Mucosa of gallbladder (tissue), 1 donor: Measurements from ENCODE around the gene SERPINE1. TPM values are rescaled to one million over a fixed set of nuclear protein-coding genes. Genes with fewer than 3 reads are reported as not detected.
A peak's percentile ranks its signal among the peaks of the same experiment; 100 is the strongest.
"Not testable (repeated sequence)": the region's sequence is repeated elsewhere in the genome, so short reads cannot be mapped to it uniquely, and the experiment has no call there.

Source experiments
- DNase-seq: peaks from one replicate; pipeline ENCODE4 v3.0.0-alpha.2; 2020; ENCODE audit warnings: low spot score
- total RNA-seq: library from RNA; stranded (reverse); gene quantifications from one replicate; pipeline ENCODE4 v1.2.1, GENCODE V29; 2021
- donor health status: DM: no; HTN: no; CAD: no.

SERPINE1 gene
- 6.6 TPM for total RNA-seq

DNA sequence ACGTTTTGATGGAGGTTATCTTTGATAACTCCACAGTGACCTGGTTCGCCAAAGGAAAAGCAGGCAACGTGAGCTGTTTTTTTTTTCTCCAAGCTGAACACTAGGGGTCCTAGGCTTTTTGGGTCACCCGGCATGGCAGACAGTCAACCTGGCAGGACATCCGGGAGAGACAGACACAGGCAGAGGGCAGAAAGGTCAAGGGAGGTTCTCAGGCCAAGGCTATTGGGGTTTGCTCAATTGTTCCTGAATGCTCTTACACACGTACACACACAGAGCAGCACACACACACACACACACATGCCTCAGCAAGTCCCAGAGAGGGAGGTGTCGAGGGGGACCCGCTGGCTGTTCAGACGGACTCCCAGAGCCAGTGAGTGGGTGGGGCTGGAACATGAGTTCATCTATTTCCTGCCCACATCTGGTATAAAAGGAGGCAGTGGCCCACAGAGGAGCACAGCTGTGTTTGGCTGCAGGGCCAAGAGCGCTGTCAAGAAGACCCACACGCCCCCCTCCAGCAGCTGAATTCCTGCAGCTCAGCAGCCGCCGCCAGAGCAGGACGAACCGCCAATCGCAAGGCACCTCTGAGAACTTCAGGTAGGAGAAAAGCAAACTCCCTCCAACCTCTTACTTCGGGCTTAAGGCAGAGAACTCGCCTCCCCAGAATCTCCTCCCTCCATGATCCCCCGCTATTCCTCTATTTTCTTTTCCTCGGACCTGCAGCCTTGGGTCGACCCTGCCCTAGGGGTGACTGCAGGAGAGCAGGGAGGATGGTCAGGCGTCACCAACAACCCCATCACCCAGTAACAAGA is at the start of gene SERPINE1:
SERPINE1 (plus strand) TSS at position 454 of the 809 bp plus-strand sequence. CDS start 1,290 bp downstream, outside the sequence.
- peak; percentile 79 for DNase-seq

DNA sequence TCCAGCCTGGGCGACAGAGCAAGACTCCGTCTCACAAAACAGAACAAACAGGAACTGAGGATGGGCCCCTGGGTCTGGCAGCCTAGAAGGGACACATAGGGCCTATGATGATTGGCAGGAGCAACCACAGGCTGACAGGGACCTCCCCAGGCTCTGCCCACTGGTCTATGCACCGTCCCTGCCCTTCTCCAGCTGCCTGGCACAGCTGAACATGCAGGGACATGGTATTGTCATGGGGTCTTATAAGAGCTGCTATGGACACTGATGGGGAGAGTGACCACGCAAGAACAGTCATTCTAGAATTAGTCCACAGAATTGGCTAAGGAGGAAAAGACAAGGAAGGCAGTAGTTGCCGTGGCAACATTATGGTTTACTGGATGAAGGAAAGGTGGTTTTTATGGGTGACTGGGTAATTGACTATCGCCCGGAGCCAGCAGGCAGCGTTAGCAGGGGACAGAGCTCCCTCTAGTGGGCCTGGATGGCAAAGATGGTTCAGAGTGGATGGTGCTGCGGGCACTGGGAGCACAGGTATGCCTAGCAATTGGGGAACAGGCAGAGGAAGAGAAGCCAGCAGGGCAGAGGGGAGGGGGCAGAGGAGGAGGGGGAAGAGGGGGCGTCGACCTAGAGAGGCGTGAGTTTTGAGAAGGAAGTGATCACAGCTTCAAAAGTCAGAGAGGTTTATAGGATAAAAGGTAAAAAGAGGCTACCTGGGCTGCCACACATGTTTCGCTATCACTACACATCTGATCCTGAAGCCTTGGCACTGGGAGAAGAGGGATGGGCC is 49.4 kb upstream of the SERPINE1 start:
- DNase-seq = peak; percentile 82

DNA sequence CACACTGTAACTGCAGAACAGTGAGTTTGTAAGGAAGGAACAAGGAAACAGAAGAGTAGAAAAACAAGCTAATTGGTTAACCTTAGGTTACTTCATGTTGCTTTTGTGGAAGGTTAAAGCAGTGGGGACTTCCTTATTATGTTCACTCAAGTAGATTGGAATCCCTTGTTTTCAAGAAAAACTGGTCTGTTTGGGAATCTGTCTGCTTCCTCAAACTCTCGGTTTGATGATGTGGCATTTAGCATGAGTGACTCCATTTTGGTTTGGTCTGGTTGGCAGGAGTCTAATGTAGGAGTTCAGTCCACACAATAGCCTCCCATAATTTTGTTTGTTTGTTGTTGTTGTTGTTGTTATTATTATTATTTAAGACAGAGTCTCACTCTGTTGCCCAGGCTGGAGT is 45.5 kb upstream of the SERPINE1 start:
- no peak for DNase-seq

DNA sequence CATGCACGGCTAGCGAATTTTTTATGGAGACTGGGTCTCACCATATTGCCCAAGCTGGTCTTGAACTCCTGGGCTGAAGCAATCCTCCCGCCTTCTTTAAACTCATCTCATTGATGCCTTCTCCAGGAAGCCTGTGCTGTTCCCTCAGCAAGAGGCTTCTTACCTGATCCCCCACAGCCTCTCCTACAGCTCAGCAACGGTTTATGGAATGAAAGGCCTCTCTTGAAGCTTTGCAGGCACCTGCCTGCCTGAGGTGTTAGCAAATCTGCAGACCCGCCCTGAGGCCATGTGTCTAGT is 42.1 kb upstream of the SERPINE1 start:
- DNase-seq = no peak

DNA sequence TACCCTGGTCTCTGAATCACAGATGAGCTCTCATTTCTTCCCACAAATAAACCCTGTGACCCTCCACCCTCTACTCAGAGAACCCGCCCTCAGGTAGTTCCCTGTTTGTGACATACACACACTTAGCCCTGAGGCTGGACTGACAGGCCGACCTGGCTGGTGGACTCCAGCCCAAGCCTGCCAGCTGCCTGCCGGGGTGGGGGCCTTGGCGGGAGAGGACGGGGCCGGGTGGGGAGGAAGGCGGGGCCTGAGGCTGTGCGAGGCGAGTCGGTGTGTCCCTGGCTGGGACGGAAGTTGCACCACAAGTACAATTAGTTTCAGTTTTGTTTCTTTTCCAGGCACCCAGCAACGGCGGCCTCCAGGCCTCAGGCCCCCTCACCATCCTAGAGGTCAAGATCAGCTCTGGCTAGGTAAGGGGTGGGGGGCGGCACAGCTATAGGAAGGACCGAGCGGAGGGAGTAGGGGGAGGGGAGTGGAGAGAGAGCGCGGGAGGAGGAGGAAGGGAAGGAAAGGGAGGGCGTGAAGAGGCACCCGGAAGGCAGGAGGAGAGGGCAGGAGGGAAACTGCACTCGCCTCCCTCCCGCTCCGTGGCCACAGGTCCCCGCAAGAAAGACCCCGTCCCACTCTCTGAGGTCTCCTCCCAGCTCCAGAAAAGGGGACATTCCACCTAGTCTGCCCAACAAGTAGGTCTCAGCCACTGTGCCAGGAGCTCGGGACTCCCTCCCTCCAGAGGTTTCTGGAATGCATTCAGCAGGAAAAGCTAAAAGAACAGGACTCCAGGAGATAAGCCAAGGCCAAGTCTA is 41.5 kb upstream of the SERPINE1 start, which contains the start of gene TRIM56:
TRIM56 (plus strand) TSS at position 320 of the 803 bp plus-strand sequence. CDS start 1,832 bp downstream, outside the sequence.
- peak; percentile 88 for DNase-seq

DNA sequence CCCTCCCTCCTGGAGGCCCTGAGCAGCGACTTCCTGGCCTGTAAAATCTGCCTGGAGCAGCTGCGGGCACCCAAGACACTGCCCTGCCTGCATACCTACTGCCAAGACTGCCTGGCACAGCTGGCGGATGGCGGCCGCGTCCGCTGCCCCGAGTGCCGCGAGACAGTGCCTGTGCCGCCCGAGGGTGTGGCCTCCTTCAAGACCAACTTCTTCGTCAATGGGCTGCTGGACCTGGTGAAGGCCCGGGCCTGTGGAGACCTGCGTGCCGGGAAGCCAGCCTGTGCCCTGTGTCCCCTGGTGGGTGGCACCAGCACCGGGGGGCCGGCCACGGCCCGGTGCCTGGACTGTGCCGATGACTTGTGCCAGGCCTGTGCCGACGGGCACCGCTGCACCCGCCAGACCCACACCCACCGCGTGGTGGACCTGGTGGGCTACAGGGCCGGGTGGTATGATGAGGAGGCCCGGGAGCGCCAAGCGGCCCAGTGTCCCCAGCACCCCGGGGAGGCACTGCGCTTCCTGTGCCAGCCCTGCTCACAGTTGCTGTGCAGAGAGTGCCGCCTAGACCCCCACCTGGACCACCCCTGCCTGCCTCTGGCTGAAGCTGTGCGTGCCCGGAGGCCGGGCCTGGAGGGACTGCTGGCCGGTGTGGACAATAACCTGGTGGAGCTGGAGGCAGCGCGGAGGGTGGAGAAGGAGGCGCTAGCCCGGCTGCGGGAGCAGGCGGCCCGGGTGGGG is 39.4 kb upstream of the SERPINE1 start:
- no peak for DNase-seq

DNA sequence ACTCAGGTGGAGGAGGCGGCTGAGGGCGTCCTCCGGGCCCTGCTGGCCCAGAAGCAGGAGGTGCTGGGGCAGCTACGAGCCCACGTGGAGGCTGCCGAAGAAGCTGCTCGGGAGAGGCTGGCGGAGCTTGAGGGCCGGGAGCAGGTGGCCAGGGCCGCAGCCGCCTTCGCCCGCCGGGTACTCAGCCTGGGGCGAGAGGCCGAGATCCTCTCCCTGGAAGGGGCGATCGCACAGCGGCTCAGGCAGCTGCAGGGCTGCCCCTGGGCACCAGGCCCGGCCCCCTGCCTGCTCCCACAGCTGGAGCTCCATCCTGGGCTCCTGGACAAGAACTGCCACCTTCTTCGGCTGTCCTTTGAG is 38.9 kb upstream of the SERPINE1 start:
- no peak for DNase-seq

DNA sequence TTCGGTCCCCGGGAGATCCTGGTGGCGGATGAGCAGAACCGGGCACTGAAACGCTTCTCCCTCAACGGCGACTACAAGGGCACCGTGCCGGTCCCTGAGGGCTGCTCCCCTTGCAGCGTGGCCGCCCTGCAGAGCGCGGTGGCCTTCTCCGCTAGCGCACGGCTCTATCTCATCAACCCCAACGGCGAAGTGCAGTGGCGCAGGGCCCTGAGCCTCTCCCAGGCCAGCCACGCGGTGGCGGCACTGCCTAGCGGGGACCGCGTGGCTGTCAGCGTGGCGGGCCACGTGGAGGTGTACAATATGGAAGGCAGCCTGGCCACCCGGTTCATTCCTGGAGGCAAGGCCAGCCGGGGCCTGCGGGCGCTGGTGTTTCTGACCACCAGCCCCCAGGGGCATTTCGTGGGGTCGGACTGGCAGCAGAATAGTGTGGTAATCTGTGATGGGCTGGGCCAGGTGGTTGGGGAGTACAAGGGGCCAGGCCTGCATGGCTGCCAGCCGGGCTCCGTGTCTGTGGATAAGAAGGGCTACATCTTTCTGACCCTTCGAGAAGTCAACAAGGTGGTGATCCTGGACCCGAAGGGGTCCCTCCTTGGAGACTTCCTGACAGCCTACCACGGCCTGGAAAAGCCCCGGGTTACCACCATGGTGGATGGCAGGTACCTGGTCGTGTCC is 37.9 kb upstream of the SERPINE1 start:
- no peak for DNase-seq

DNA sequence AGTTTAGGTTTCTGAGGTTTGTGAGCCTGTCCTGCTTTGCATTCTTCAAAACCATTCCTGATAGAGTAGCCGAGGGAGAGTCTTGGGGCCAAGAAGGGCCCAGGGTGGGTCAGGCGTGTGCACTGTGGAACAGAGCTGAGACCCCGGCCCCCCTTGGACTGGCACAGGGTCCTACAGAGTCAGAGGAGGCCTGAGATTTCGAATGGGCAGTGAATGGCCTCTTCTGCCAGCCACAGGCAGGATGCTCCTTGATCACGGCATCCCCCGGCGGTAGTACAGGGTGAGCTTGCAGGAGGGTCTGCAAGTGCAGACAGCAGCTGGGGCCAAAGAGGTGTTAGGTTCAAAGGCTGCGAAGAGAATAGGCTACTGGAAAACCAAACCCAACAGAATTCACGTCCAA is 37.0 kb upstream of the SERPINE1 start:
- no peak for DNase-seq

DNA sequence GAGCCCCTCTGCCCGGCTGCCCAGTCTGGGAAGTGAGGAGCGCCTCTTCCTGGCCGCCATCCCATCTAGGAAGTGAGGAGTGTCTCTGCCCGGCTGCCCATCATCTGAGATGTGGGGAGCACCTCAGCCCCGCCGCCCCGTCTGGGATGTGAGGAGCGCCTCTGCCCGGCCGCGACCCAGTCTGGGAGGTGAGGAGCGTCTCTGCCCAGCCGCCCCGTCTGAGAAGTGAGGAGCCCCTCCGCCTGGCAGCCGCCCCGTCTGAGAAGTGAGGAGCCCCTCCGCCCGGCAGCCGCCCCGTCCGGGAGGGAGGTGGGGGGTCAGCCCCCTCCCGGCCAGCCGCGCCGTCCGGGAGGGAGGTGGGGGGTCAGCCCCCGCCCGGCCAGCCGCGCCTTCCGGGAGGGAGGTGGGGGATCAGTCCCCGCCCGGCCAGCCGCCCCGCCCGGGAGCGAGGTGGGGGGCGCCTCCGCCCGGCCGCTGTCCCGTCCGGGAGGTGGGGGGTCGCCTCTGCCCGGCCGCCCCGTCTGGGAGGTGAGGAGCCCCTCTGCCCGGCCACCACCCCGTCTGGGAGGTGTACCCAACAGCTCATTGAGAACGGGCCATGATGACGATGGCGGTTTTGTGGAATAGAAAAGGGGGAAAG is 34.5 kb upstream of the SERPINE1 start:
- not testable (repeated sequence) for DNase-seq

DNA sequence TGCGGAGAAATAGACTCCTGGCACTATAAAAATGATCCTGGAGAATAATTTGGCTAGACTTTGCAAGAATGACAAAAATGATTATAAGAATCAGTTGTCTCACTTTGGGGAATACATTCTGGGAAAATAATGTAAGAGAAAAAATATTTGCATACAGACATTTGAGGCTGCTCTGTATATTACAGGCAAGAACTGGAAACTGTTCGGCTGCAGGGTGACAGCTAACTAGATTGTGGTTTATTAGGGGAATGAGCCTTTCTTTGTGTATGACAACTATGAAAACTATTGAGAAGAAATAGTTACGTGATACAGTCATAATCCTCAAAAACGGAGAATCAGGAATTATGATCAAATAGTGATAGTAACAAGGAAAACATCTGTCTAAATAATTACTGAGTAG is 33.0 kb upstream of the SERPINE1 start:
- DNase-seq = no peak

DNA sequence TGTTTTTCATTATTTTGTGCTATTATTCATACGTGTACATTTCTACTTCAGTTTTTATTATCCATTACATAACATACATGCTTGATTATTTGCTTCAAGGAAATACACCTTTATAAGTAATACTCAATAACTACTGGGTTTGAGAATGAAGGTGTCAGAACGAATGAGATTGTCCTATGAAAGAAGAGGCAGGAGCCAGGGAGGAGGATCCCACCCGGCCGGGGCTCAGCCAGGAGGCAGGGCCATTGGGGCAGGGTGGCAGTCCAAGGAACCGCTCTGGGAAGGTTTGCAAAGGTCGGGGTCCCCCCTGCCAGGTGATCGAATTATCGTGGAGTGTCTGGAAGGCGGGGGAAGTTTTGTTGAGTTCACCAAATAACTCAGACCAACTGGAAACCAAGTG is 32.5 kb upstream of the SERPINE1 start:
- no peak for DNase-seq

DNA sequence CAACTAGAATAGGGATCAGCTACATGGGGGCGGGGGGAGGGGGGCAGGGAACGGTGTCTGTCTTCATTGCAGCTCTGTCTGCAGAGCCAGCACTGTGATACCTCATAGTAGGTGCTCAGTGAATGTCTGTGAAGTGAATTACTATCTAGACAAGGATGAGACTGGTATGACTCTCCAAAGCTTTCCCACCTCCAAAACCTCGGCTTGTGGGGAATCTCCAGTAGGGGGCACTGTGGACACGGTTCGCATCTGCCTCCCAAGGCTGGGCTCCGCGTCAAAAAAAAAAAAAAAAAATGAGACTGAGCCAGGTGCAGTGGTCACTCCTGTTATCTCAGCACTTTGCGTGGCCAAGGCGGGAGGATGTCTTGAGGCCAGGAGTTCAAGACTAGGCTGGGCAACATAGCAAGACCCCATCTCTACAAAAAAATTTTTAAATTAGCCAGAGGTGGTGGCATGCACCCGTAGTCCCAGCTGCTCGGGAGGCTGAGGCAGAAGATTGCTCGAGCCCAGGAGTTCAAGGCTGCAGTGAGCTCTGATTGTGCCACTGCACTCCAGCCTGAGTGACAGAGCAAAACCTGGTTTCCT is 32.0 kb upstream of the SERPINE1 start:
- peak; percentile 53 for DNase-seq

DNA sequence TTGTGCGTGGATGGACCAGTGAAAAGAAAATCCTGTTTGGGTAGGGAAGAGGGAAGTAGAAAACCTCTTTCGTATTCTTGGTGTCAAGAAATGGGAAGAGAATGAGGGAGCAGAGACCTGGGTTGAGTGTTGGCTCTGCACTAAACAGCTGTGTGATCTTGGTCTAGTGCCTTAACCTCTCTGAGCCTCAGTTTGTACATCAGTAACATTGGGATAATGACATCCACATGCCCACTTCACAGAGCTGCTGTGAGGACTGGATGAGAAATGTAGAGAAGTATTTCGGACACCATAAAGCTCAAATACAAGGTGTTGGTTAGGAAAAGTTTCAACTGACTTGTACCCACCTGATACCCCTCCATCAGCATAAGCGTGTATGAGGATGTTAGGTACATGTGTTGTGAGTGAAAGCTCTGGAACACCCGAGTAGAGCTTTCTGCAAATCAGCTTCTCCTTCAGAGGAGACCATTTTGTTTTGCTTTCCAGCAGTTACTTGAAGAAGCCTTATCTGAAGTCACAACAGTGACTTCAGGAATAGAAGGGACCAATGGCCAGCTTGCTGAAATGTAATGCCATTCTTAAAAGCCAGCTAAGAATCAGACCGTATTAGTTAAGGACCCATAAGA is 30.5 kb upstream of the SERPINE1 start:
- no peak for DNase-seq

DNA sequence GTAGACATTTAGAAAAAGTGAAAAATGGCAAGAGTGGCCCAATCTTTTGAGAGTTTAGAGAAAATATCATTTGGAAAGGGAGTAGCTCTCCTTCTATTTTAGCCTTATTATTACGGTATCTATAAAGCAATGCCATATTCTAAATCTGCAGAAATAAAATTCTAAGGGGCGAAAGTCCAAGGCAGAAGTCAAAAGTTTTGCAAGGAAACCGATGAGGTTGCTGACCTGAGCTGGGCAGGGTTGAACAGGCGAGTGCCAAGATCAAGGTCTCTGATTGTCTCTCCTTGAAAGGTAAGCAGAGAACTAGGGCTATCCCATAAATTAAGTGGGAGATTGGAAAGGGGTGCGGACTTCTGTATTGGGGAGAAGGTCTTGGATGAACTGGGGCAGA is 30.0 kb upstream of the SERPINE1 start:
- no peak for DNase-seq

DNA sequence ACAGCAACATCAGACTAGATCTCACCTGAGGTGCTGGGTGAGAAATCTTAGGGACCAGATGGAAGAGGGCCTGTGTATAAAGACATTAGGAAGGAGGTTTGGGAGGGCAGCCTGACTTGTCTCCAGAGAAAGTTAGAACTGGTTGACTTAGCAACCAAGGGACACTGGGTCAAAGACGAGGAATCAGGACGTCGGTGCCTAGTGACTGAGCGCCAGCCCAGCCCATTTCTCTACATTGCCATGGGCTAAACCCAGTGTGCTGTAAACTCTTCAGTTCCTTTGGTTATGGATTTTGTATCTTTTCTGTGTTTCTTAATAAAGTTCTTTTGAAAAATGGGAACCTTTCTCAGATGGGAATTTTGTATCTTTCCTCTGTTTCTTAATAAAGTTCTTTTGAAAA is 29.3 kb upstream of the SERPINE1 start:
- DNase-seq = no peak

DNA sequence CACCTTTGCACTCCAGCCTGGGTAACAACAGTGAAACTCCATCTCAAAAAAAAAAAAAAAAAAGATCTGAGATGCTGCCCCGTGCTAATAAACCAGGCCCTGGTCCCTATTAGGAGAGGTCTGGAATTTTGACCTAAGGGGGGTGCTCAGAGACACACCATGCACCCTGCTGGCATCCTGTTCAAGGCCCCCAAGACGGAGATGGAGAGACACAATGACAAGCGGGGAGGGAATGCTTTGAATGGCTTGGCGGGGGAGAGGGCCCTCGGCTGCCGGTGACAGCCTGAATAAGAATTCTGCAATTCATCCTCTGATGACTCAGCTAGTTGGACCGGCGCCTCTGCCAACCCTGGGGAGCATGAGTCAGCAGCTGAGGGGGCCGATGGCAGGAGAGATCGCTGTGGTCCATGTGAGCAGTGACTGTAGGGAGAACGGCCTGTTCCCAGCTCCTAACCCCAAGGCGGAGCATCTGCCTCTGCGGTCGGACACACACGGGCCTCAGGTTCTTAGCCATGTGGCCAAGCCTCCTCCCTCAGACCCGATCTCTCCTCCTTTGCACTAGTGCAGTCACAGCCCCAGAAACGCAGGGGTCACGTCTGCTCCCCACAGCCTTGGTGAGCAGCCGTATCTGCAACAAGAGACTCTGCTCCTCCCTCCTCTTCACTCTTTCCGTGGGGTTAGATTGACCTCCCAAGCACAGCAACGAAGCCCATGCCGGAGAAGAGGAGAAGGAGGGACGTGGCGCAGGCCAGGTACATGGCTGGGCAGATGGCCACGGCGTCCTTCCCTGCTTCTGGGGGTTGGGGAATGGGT is 26.7 kb upstream of the SERPINE1 start:
- DNase-seq = peak; percentile 93

DNA sequence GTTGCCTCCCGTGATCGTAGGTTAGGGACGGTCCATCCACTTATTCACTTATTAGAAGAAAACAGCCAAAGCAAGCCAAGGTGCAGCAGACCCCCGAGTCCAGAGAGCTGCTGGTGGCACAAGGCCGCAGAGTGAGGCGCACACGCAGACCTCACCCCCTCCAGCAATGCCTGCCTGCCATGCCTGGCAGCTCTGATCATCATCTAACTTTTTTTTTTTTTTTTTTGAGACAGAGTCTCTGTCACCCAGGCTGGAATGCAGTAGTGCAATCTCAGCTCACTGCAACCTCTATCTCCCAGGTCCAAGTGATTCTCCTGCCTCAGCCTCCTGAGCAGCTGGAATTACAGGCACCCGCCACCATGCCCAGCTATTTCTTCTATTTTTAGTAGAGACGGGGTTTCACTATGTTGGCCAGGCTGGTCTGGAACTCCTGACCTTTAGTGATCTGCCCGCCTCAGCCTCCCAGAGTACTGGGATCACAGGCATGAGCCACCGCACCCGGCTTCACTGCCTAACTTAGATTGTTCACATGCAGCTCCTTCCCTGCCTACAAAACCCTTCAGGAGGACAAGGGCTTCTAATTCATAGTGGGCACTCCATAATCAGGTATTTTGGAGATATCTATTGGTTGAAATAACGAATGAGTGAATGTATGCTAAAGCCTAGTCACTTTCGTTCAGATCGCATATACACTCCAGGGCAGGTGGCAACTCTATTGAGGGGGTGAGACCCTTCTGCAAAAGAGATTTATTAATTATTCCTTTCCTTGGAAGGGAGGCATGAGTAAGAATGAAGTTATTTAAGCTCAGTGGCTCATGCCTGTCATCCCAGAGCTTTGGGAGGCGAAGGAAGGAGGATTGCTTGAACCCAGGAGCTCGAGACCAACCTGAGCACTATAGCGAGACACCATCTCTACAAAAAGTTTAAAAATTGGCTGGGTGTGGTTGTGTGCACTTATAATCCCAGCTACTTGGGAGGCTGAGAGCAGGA is 25.8 kb upstream of the SERPINE1 start:
- DNase-seq = no peak
